Hepatocyte (in vitro differentiated cells): ENCODE data around the gene CPNE1.

Source experiments
- EZH2 ChIP-seq: fragments of 200-600 bp; sonication (generic); IDR thresholded peaks from 2 replicates; pipeline ENCODE4 v1.6.1; 2016; ENCODE audit warnings: antibody characterized with exemption, mild to moderate bottlenecking, borderline replicate concordance
- TF ChIP-seq, protein P1 (sequence below): fragments of 200-600 bp; sonication (generic); IDR thresholded peaks from 2 replicates; pipeline ENCODE4 v1.5.1; 2016; ENCODE audit warnings: antibody characterized with exemption, mild to moderate bottlenecking; ENCODE audit not compliant: poor library complexity

DNA sequence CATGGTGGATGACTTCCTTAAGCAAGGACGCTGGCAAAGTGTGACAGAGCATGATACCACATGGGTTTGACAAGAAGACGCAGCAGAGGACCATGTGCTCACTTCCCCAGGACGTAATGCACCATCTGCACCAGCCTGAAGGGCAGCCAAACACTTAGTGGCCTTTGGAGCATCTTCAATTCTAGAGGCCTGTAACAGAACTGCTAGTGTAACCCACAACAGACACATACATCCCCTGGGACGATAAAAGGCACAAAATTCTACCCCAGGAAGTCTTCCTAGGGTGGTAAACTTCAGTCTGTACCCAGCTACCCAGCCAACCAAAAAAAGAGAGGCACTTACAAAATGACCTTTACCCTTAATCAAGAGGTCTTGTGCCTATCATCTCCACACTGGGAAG is 9.2 kb upstream of the CPNE1 start:
- TF ChIP-seq, protein P1, sequence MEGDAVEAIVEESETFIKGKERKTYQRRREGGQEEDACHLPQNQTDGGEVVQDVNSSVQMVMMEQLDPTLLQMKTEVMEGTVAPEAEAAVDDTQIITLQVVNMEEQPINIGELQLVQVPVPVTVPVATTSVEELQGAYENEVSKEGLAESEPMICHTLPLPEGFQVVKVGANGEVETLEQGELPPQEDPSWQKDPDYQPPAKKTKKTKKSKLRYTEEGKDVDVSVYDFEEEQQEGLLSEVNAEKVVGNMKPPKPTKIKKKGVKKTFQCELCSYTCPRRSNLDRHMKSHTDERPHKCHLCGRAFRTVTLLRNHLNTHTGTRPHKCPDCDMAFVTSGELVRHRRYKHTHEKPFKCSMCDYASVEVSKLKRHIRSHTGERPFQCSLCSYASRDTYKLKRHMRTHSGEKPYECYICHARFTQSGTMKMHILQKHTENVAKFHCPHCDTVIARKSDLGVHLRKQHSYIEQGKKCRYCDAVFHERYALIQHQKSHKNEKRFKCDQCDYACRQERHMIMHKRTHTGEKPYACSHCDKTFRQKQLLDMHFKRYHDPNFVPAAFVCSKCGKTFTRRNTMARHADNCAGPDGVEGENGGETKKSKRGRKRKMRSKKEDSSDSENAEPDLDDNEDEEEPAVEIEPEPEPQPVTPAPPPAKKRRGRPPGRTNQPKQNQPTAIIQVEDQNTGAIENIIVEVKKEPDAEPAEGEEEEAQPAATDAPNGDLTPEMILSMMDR, result no peak
- no peak for TF ChIP-seq EZH2
